Measurements from ENCODE around the gene C16orf74. TPM values are rescaled to one million over a fixed set of nuclear protein-coding genes. Genes with fewer than 3 reads are reported as not detected.

C16orf74 gene
- total and polyA plus RNA-seq, 2 of the 8 experiments (the other 6 are each of a cell fraction or from before 2014, with no cell fraction given), result 7.3 to 9.3 TPM

GRCh38 chr16:85718153-85718477 lies 32.8 kb downstream of the C16orf74 start:
- Histone ChIP-seq H3K4me1 (replicated peaks in 1 of 4; ENCODE audit: control insufficient read depth in 3 of 4, insufficient read depth in 4 of 4, low read length in 3 of 4) (peaks cover 0 to 10% (median 7%) of the 10 kb centered on the region in 4 experiments; a peak in 6 of 7 replicates), H2BK20ac (ENCODE audit: low read length) (no peak overlapping the region)
- no peak for TF ChIP-seq BCL11A (IDR thresholded peaks at IDR 0.05; ENCODE audit: low read depth in 2 of 2, low read length in 2 of 2)
- TF ChIP-seq CBX8 (IDR thresholded peaks at IDR 0.05; ENCODE audit: borderline replicate concordance, low read depth, low read length), result no peak
- TF ChIP-seq SP1 (IDR thresholded peaks at IDR 0.05; ENCODE audit: low read depth, low read length), result no peak
- TF ChIP-seq KDM5A (IDR thresholded peaks at IDR 0.05; ENCODE audit: low read length), result no peak
- TF ChIP-seq ZNF274 (IDR thresholded peaks at IDR 0.05; ENCODE audit: borderline replicate concordance, extremely low read depth, low read length), result no peak
- no peak for TF ChIP-seq TCF12 (IDR thresholded peaks at IDR 0.05; ENCODE audit: low read depth, low read length)
- no peak for TF ChIP-seq CHD1 (IDR thresholded peaks at IDR 0.05; ENCODE audit: low read depth, low read length)
- TF ChIP-seq BACH1 (IDR thresholded peaks at IDR 0.05; ENCODE audit: low read length), result no peak
- no peak for TF ChIP-seq NANOG (IDR thresholded peaks at IDR 0.05; ENCODE audit: insufficient read depth, low read depth, low read length, poor library complexity, severe bottlenecking)

More at GRCh38 chr16:85718153-85718477, 32.8 kb downstream of the C16orf74 start:
- H2AFZ ChIP-seq (ENCODE audit: low read length), result no peak overlapping the region
- ChIA-PET POLR2A (ENCODE audit: partially characterized antibody) (interaction anchor here (0.9 to 2.1 kb wide), 4 partner anchors 15 to 42 kb away, joined by 4 to 23 read pairs (median 6); partner anchors contain the start of gene GINS2), CTCF (ENCODE audit: partially characterized antibody) (interaction anchor here (0.7 to 20.7 kb wide), 19 partner anchors 8 to 289 kb away, joined by 3 to 620 read pairs (median 8); partner anchors contain the start of gene GINS2)
- WGBS, 2 experiments (ENCODE audit: extremely low coverage in 1 of 2, insufficient coverage in 1 of 2, insufficient read length in 1 of 2, insufficient replicate concordance in 2 of 2, low coverage in 1 of 2, low lambda C conversion rate in 2 of 2, missing lambda C conversion rate in 1 of 2), result 71% methylated on average over 6 of the region's 6 CpGs; no CpG with 5 or more reads in 1 of the 2 experiments
- H4K8ac ChIP-seq (ENCODE audit: extremely low read depth, insufficient read depth, low read length), result no peak overlapping the region
- H4K5ac ChIP-seq (ENCODE audit: insufficient read length, low read depth, low read length), result no peak overlapping the region
- H2BK12ac ChIP-seq (ENCODE audit: low read depth, low read length), result no peak overlapping the region
- no peak overlapping the region for H2AK5ac ChIP-seq (ENCODE audit: low read depth, low read length)
- H4K91ac ChIP-seq (replicated peaks; ENCODE audit: insufficient read length, low read length), result no peak overlapping the region
- H3K9me3 ChIP-seq (ENCODE audit: insufficient read depth in 2 of 2, low read depth in 1 of 2, low read length in 1 of 2), result no peaks in the 10 kb centered on the region
- no peak overlapping the region for H3K14ac ChIP-seq (ENCODE audit: insufficient read length)
- DNase-seq (ENCODE audit: low read depth in 1 of 2, low spot score in 2 of 2) (no peak), FAIRE-seq (no peak)
- no peak overlapping the region for H3K18ac ChIP-seq (ENCODE audit: extremely low read depth, low read length)
- H2BK15ac ChIP-seq (ENCODE audit: low read length), result peak overlapping the region; percentile 40; the same call in 1 of the 2 replicates
- H3K9ac ChIP-seq (replicated peaks in 1 of 4; ENCODE audit: extremely low read depth in 1 of 4, low read depth in 3 of 4, low read length in 3 of 4), result no peak overlapping the region
- peaks cover 8% of the 10 kb centered on the region; the same call in 1 of the 2 replicates for H3K23me2 ChIP-seq (ENCODE audit: low read depth, low read length)
- H2BK5ac ChIP-seq (ENCODE audit: low read depth, low read length), result no peak overlapping the region
- no peak overlapping the region for H3K4me2 ChIP-seq (ENCODE audit: insufficient read depth in 1 of 2, low read depth in 2 of 2, low read length in 2 of 2)
- H3K27ac ChIP-seq (ENCODE audit: low read depth, low read length), result no peak overlapping the region
- no peak overlapping the region for H3K4ac ChIP-seq (replicated peaks; ENCODE audit: insufficient read length, low read depth, low read length)
- H3K27me3 ChIP-seq (replicated peaks in 1 of 4; ENCODE audit: control insufficient read depth in 3 of 4, extremely low read depth in 1 of 4, insufficient read depth in 3 of 4, low read length in 3 of 4), result peaks cover 0 to 7% (median 2%) of the 10 kb centered on the region in 4 experiments; a peak in 3 of 7 replicates
- H3K36me3 ChIP-seq (ENCODE audit: control insufficient read depth in 2 of 4, insufficient read depth in 4 of 4, low read length in 3 of 4), result no peaks in the 10 kb centered on the region
- no peaks in the 10 kb centered on the region for H3K79me1 ChIP-seq (ENCODE audit: low read depth, low read length)
- no peak overlapping the region for H3K23ac ChIP-seq (ENCODE audit: insufficient read length)
- H4K20me1 ChIP-seq (replicated peaks in 1 of 2; ENCODE audit: control insufficient read depth in 1 of 2, insufficient read depth in 2 of 2, low read length in 2 of 2), result peaks cover 0 to 3% of the 10 kb centered on the region in 2 experiments
- H3K79me2 ChIP-seq (ENCODE audit: control insufficient read depth in 1 of 2, insufficient read depth in 2 of 2, low read length in 2 of 2), result no peaks in the 10 kb centered on the region
- no peak overlapping the region for H3K4me3 ChIP-seq (ENCODE audit: extremely low read depth in 1 of 4, insufficient read depth in 2 of 4, low read depth in 3 of 4, low read length in 4 of 4)
- H3K56ac ChIP-seq (replicated peaks; ENCODE audit: insufficient read length, low read depth, low read length), result no peak overlapping the region
- no peak overlapping the region for H2BK120ac ChIP-seq (replicated peaks; ENCODE audit: low read depth, low read length)
